DMS53 (cell line): Measurements from ENCODE around the gene BCL2L15.

Source experiments
- DNase-seq: peaks from one replicate; lab custom pipeline; 2025; lab: John Stamatoyannopoulos, UW

Gene BCL2L15

GRCh38 chr1:113887402-113888175, at the start of gene BCL2L15:
Gene BCL2L15 (minus strand): TSS chr1:113887581. CDS start chr1:113887375, 206 bp downstream.
- peak; percentile 40 for DNase-seq

GRCh38 chr1:113937146-113937545, 49.8 kb upstream of the BCL2L15 start:
- no peak for DNase-seq

- DNase-seq = no peak
Observed at GRCh38 chr1:113935970-113936369, 48.6 kb upstream of the BCL2L15 start.

GRCh38 chr1:113935176-113935575, 47.8 kb upstream of the BCL2L15 start:
- DNase-seq = no peak

- no peak for DNase-seq
Observed at GRCh38 chr1:113934511-113935055, 47.2 kb upstream of the BCL2L15 start.

GRCh38 chr1:113934006-113934405, 46.6 kb upstream of the BCL2L15 start:
- DNase-seq = no peak

GRCh38 chr1:113931451-113931851, 44.1 kb upstream of the BCL2L15 start:
- no peak for DNase-seq

- DNase-seq = peak; percentile 56
Observed at GRCh38 chr1:113930499-113931161, 43.2 kb upstream of the BCL2L15 start.

- peak; percentile 81 for DNase-seq
Observed at GRCh38 chr1:113929750-113930498, 42.5 kb upstream of the BCL2L15 start.

- DNase-seq = peak; percentile 96
Observed at GRCh38 chr1:113928941-113929749, 41.8 kb upstream of the BCL2L15 start, which contains the start of gene HIPK1. Gene HIPK1 (plus strand): TSS chr1:113929324.

GRCh38 chr1:113928187-113928930, 41.0 kb upstream of the BCL2L15 start:
- peak; percentile 41 for DNase-seq

GRCh38 chr1:113924473-113924872, 37.1 kb upstream of the BCL2L15 start:
- DNase-seq = no peak

- no peak for DNase-seq
Observed at GRCh38 chr1:113922957-113923356, 35.6 kb upstream of the BCL2L15 start.

- no peak for DNase-seq
Observed at GRCh38 chr1:113918243-113918642, 30.9 kb upstream of the BCL2L15 start.

GRCh38 chr1:113917400-113918082, 30.2 kb upstream of the BCL2L15 start:
- no peak for DNase-seq

- no peak for DNase-seq
Observed at GRCh38 chr1:113916974-113917373, 29.6 kb upstream of the BCL2L15 start.

GRCh38 chr1:113913887-113914664, 26.7 kb upstream of the BCL2L15 start:
- DNase-seq = no peak

- DNase-seq = no peak
Observed at GRCh38 chr1:113913312-113913668, 25.9 kb upstream of the BCL2L15 start.

- no peak for DNase-seq
Observed at GRCh38 chr1:113912594-113913311, 25.4 kb upstream of the BCL2L15 start.
